PFSK-1 (cell line): ENCODE data around the gene FETUB.

Experiments used
- POLR2AphosphoS5 ChIP-seq: IDR thresholded peaks from 2 replicates; pipeline ENCODE4 v1.6.1; 2012; ENCODE audit warnings: low read depth, mild to moderate bottlenecking, control low read depth, low read length, moderate library complexity
- SIN3A ChIP-seq: IDR thresholded peaks from 2 replicates; pipeline ENCODE4 v1.6.1; 2012; ENCODE audit warnings: mild to moderate bottlenecking, low read length, moderate library complexity, borderline replicate concordance; ENCODE audit not compliant: insufficient read depth
- TAF1 ChIP-seq: IDR thresholded peaks from 2 replicates; pipeline ENCODE4 v1.6.1; 2012; ENCODE audit warnings: low read length, control low read depth, borderline replicate concordance; ENCODE audit not compliant: insufficient read depth
- TF ChIP-seq, protein P1 (sequence below), 2 experiments: IDR thresholded peaks; 2 replicates each; pipeline versions ENCODE4 v1.6.1 to v1.8.0; 2011 to 2012; ENCODE audit warnings: low read depth in 2 of 2, low read length in 2 of 2, control low read depth in 1 of 2, inconsistent platforms in 1 of 2, mild to moderate bottlenecking in 1 of 2, moderate library complexity in 1 of 2; ENCODE audit not compliant: insufficient read depth in 1 of 2

DNA sequence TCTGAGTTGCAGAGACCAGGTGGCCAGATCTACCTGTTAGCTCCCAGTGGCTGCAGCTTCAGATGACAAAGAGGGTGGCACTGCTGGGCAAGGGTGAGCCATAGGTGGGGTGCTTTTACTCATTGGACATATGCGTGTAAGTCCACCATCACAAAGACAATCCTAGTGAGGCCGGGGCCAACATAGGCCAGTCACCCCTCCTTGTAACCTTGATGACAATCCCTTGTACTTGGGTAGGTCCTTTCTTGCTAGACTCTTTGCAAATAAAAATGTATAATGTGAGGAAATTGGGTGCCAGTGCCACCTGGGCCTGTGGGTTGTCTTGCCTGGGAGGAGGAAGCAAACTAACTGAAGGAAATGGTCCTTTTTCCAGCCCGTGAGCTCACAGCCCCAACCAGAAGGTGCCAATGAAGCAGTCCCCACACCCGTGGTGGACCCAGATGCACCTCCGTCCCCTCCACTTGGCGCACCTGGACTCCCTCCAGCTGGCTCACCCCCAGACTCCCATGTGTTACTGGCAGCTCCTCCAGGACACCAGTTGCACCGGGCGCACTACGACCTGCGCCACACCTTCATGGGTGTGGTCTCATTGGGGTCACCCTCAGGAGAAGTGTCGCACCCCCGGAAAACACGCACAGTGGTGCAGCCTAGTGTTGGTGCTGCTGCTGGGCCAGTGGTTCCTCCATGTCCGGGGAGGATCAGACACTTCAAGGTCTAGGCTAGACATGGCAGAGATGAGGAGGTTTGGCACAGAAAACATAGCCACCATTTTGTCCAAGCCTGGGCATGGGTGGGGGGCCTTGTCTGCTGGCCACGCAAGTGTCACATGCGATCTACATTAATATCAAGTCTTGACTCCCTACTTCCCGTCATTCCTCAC, 19.7 kb upstream of the FETUB start:
- TF ChIP-seq SIN3A (no peak), TAF1 (no peak), POLR2AphosphoS5 (no peak)
- TF ChIP-seq, protein P1, sequence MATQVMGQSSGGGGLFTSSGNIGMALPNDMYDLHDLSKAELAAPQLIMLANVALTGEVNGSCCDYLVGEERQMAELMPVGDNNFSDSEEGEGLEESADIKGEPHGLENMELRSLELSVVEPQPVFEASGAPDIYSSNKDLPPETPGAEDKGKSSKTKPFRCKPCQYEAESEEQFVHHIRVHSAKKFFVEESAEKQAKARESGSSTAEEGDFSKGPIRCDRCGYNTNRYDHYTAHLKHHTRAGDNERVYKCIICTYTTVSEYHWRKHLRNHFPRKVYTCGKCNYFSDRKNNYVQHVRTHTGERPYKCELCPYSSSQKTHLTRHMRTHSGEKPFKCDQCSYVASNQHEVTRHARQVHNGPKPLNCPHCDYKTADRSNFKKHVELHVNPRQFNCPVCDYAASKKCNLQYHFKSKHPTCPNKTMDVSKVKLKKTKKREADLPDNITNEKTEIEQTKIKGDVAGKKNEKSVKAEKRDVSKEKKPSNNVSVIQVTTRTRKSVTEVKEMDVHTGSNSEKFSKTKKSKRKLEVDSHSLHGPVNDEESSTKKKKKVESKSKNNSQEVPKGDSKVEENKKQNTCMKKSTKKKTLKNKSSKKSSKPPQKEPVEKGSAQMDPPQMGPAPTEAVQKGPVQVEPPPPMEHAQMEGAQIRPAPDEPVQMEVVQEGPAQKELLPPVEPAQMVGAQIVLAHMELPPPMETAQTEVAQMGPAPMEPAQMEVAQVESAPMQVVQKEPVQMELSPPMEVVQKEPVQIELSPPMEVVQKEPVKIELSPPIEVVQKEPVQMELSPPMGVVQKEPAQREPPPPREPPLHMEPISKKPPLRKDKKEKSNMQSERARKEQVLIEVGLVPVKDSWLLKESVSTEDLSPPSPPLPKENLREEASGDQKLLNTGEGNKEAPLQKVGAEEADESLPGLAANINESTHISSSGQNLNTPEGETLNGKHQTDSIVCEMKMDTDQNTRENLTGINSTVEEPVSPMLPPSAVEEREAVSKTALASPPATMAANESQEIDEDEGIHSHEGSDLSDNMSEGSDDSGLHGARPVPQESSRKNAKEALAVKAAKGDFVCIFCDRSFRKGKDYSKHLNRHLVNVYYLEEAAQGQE (IDR thresholded peaks at IDR 0.05; ENCODE audit: insufficient read depth in 1 of 2, low read depth in 2 of 2, low read length in 2 of 2), result no peak
